Ovary (tissue), 9 donors: ENCODE results near the gene SNX13. TPM values are rescaled to one million over a fixed set of nuclear protein-coding genes. Genes with fewer than 3 reads are reported as not detected.

Experiments
- DNase-seq, 5 donors: peaks; one replicate each; pipeline ENCODE4 v3.0.0-alpha.2; 2019 to 2020
- H3K27ac ChIP-seq, 2 donors: fragments of 200-600 bp; one replicate each; pipeline versions ENCODE4 v1.5.1 to v1.8.0; 2019 to 2022
- H3K27me3 ChIP-seq: fragments of 200-600 bp; one replicate; pipeline ENCODE4 v1.8.0; 2022
- H3K36me3 ChIP-seq: fragments of 200-600 bp; sonication (generic); one replicate; pipeline ENCODE4 v1.5.1; 2019
- H3K4me1 ChIP-seq: one replicate; pipeline ENCODE4 v1.8.1; 2013; ENCODE audit warnings: mild to moderate bottlenecking, moderate library complexity; ENCODE audit not compliant: insufficient read depth
- H3K4me3 ChIP-seq: fragments of 200-600 bp; sonication (generic); one replicate; pipeline ENCODE4 v1.5.1; 2017
- H3K9me3 ChIP-seq, 2 donors: fragments of 200-600 bp in 1 of 2; sonication (generic) in 1 of 2; one replicate each; pipeline versions ENCODE4 v1.5.1 to v1.8.1; 2013 to 2019; ENCODE audit warnings: mild to moderate bottlenecking in 1 of 2, moderate library complexity in 1 of 2
- EP300 ChIP-seq: sonication (generic); formaldehyde crosslinking; IDR thresholded peaks from one replicate; pipeline ENCODE4 v1.6.1; 2017; ENCODE audit warnings: antibody characterized with exemption
- POLR2A ChIP-seq: fragments of 450-650 bp; IDR thresholded peaks from one replicate; pipeline ENCODE4 v1.6.1; 2017; ENCODE audit warnings: antibody characterized with exemption, mild to moderate bottlenecking, moderate library complexity
- WGBS, 3 donors: extraction: QIAGEN DNeasy Blood & Tissue Kit in 1 of 3; methylation state at CpG; one replicate each; pipeline versions ENCODE4 v1.1.5 to v1.1.7; 2013 to 2017; 5-methylcytosine and 5-hydroxymethylcytosine counted together
- intact Hi-C, 4 donors: fragments of 100-400 bp; cut with DNase I; formaldehyde crosslinking; loops; one replicate each; pipeline versions ENCODE4 v1.11.0 to v1.15.1; 2022 to 2023
- polyA plus RNA-seq, 2 donors: library from polyadenylated mRNA; stranded (reverse); fragments of 200-250 nt in 1 of 2; fragments of 350-450 nt in 1 of 2; fragmentation: Illumina TruSeq in 1 of 2; extraction: RNeasy Lipid Tissue Mini Kit (QIAGEN cat#74804) in 1 of 2; gene quantifications; one replicate each; pipeline ENCODE4 v1.2.3, GENCODE V29; 2013 to 2014
- total RNA-seq, 7 donors: library from RNA; depleted of rRNA in 2 of 7; stranded (reverse); fragments of >200 nt in 2 of 7; fragmentation: NEBNext Ultra II Directional in 3 of 7; extraction: Animal tissue kit (Norgen Biotek cat#: 25700) in 3 of 7; gene quantifications; one replicate each; pipeline versions ENCODE4 v1.1.0 to v1.2.4, GENCODE V29; 2016 to 2023
- TF ChIP-seq, protein P1 (sequence below), 3 donors: fragments of 450-650 bp in 2 of 3; fragments of 200-600 bp in 1 of 3; IDR thresholded peaks; one replicate each; pipeline versions ENCODE4 v1.5.1 to v1.8.0; 2016 to 2022; ENCODE audit warnings: antibody characterized with exemption in 3 of 3, mild to moderate bottlenecking in 1 of 3
- donor health status: DM: no; HTN: no; CAD: no; lungs with moderate emphysema.
- donor health status: DM: no; HTN: no; CAD: no.
- donor health status: Bipolar disorder and iron deficiency.
- donor health status: DM: yes; HTN: yes; CAD: no.
- donor health status: DM: no; HTN: no; CAD: no.
- donor health status: DM: yes; HTN: yes; CAD: no.

Gene SNX13
- total and polyA plus RNA-seq, 9 donors: 12.1 to 51.1 (median 46.1) TPM

DNA sequence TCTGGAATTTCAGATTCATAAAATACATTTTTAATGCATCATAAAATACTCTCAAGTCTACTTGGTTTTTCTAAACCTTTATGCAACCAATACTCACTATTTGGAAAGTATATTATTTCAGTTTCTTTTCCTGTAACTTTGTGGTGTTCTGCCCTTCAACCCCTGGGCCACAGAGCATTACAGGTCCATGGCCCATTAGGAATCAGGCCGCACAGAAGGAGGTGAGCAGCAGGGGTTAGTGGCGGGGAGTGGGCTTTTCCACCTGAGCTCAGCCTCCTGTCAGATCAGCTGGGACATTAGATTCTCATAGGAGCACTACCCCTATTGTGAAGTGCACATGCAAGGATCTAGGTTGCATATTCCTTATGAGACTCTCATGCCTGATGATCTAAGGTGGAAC, 9.7 kb downstream of the SNX13 start:
- Histone ChIP-seq H3K27ac (no peak overlapping the region), H3K4me3 (no peak overlapping the region), H3K4me1 (peaks cover 5% of the 10 kb centered on the region), H3K9me3 (no peaks in the 10 kb centered on the region), H3K27me3 (no peaks in the 10 kb centered on the region), H3K36me3 (no peaks in the 10 kb centered on the region)
- TF ChIP-seq EP300: no peak
- 93 to 97% (median 96%) methylated on average over 2 of the region's 2 CpGs for WGBS, 3 donors
- intact Hi-C loops: no loop called here
- no peak for DNase-seq

- TF ChIP-seq EP300 (no peak), POLR2A (no peak)
- TF ChIP-seq, protein P1, sequence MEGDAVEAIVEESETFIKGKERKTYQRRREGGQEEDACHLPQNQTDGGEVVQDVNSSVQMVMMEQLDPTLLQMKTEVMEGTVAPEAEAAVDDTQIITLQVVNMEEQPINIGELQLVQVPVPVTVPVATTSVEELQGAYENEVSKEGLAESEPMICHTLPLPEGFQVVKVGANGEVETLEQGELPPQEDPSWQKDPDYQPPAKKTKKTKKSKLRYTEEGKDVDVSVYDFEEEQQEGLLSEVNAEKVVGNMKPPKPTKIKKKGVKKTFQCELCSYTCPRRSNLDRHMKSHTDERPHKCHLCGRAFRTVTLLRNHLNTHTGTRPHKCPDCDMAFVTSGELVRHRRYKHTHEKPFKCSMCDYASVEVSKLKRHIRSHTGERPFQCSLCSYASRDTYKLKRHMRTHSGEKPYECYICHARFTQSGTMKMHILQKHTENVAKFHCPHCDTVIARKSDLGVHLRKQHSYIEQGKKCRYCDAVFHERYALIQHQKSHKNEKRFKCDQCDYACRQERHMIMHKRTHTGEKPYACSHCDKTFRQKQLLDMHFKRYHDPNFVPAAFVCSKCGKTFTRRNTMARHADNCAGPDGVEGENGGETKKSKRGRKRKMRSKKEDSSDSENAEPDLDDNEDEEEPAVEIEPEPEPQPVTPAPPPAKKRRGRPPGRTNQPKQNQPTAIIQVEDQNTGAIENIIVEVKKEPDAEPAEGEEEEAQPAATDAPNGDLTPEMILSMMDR (IDR thresholded peaks at IDR 0.05): no peak
These were observed 10.5 kb downstream of the SNX13 start for GRCh38 chr7:17929647-17930395.

GRCh38 chr7:17928055-17928454, 12.2 kb downstream of the SNX13 start:
- intact Hi-C loops: no loop called here
- H3K36me3 ChIP-seq: no peaks in the 10 kb centered on the region
- TF ChIP-seq, protein P1 (IDR thresholded peaks at IDR 0.05): no peak
- TF ChIP-seq EP300: no peak
- TF ChIP-seq POLR2A: no peak
- H3K4me3 ChIP-seq: no peak overlapping the region
- WGBS, 3 donors: 52 to 95% (median 90%) methylated on average over 1 of the region's 1 CpG
- no peak for DNase-seq
- H3K9me3 ChIP-seq: no peaks in the 10 kb centered on the region
- peaks cover 8% of the 10 kb centered on the region for H3K4me1 ChIP-seq
- no peaks in the 10 kb centered on the region for H3K27me3 ChIP-seq
- no peak overlapping the region for H3K27ac ChIP-seq

More at GRCh38 chr7:17929647-17930395, 10.5 kb downstream of the SNX13 start:
- H3K9me3 ChIP-seq: no peaks in the 10 kb centered on the region
- H3K27ac ChIP-seq: no peak overlapping the region
- peaks cover 6% of the 10 kb centered on the region for H3K4me1 ChIP-seq
- WGBS, 3 donors: 85 to 89% (median 88%) methylated on average over 5 of the region's 5 CpGs
- no peak for DNase-seq
- H3K27me3 ChIP-seq: no peaks in the 10 kb centered on the region
- intact Hi-C loops: no loop called here
- no peaks in the 10 kb centered on the region for H3K36me3 ChIP-seq
- no peak overlapping the region for H3K4me3 ChIP-seq

GRCh38 chr7:17921857-17922416, 18.4 kb downstream of the SNX13 start:
- 93 to 100% (median 98%) methylated on average over 1 of the region's 1 CpG for WGBS, 3 donors

More at GRCh38 chr7:17921857-17922416, 18.4 kb downstream of the SNX13 start:
- Histone ChIP-seq H3K36me3 (no peaks in the 10 kb centered on the region), H3K4me3 (no peak overlapping the region), H3K27me3 (no peaks in the 10 kb centered on the region), H3K4me1 (peaks cover 9% of the 10 kb centered on the region), H3K27ac (no peak overlapping the region), H3K9me3 (no peaks in the 10 kb centered on the region)
- intact Hi-C loops: no loop called here
- TF ChIP-seq POLR2A (no peak), EP300 (no peak)
- TF ChIP-seq, protein P1 (IDR thresholded peaks at IDR 0.05): no peak
- DNase-seq: no peak
